ENCODE measurements around the gene ABL1.
"Not testable (repeated sequence)": the region's sequence is repeated elsewhere in the genome, so short reads cannot be mapped to it uniquely, and the experiment has no call there.

Gene ABL1

DNA sequence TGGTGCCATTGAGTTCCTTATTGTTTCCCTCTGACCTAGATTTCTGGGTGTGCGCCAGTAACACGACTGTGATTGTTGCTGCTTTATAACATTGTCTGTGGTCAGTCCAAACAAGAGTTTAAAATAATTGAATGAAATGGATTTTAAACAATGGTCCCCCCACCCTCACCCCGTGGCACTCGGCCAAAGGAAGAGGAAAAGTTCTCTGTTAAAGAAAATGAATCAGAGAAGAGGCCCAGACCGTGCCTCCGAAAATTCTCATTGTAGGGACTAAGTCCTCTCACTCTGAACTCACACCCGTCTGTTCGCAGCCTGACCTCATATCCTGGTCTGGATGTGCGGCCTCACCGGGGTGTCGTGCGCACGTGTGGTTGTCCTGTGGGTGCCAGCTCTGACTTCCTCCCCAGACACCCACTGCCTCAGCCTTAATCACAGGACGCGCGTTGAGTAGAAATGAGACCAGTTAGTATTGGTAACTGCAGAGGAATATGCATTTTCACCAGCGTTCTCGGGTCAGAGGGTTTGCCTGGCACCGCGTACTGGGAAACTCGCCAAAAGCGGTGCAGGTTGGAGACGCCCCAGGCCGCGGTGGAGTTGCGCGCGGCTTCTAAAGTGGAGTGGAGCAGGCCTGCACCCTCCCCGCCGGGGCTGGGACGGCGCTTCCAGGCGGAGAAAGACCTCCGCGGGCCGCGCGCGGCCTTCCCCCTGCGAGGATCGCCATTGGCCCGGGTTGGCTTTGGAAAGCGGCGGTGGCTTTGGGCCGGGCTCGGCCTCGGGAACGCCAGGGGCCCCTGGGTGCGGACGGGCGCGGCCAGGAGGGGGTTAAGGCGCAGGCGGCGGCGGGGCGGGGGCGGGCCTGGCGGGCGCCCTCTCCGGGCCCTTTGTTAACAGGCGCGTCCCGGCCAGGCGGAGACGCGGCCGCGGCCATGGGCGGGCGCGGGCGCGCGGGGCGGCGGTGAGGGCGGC lies at the start of gene ABL1:
TSS of gene ABL1 (plus strand) at position 884 of the 966 bp plus-strand sequence. CDS start 193 bp downstream, outside the sequence.
- DNase-seq (ENCODE audit: low read depth, low spot score): peak; percentile 85
- TF ChIP-seq, protein P1, sequence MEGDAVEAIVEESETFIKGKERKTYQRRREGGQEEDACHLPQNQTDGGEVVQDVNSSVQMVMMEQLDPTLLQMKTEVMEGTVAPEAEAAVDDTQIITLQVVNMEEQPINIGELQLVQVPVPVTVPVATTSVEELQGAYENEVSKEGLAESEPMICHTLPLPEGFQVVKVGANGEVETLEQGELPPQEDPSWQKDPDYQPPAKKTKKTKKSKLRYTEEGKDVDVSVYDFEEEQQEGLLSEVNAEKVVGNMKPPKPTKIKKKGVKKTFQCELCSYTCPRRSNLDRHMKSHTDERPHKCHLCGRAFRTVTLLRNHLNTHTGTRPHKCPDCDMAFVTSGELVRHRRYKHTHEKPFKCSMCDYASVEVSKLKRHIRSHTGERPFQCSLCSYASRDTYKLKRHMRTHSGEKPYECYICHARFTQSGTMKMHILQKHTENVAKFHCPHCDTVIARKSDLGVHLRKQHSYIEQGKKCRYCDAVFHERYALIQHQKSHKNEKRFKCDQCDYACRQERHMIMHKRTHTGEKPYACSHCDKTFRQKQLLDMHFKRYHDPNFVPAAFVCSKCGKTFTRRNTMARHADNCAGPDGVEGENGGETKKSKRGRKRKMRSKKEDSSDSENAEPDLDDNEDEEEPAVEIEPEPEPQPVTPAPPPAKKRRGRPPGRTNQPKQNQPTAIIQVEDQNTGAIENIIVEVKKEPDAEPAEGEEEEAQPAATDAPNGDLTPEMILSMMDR (IDR thresholded peaks at IDR 0.05; ENCODE audit: low read depth, low read length): no peak
- in situ Hi-C loops (cut with HindIII; ENCODE audit: low sequenced_read_pairs): no loop called here
- peak within 1 kb of the TSS; percentile 79 for H3K4me3 ChIP-seq (ENCODE audit: low read depth, low read length)

DNA sequence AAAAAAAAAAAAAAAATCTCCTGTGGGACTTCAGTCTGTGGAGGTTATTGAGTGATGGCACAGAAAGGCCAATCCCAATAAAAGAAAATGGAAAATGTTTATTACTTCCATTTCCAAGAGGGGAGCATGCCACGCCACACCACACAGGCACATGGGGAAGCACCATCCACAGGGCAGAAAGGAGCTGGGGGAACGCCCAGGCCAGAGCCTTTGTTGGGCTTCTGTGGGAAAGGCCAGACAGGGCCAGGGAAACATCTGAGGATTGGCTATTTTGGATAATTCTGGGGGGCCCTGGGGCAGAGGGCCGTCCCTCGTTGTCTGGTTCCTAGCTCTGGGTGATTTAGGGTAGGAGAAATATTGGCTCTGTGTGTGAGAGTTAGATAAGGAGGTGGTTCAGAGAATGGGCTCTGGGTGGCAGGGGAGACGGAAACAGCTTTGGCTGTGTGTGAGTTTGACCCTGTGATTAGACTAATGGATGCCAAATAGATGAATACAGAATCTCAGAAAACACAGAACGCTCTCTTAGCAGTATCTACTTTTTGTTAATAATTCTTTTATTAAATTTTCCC lies 49.0 kb upstream of the ABL1 start:
- TF ChIP-seq, protein P1 (IDR thresholded peaks at IDR 0.05; ENCODE audit: low read depth, low read length): no peak
- DNase-seq (ENCODE audit: low read depth, low spot score): no peak
- H3K4me3 ChIP-seq (ENCODE audit: low read depth, low read length): no peak overlapping the region
- in situ Hi-C loops (cut with HindIII; ENCODE audit: low sequenced_read_pairs): no loop called here

DNA sequence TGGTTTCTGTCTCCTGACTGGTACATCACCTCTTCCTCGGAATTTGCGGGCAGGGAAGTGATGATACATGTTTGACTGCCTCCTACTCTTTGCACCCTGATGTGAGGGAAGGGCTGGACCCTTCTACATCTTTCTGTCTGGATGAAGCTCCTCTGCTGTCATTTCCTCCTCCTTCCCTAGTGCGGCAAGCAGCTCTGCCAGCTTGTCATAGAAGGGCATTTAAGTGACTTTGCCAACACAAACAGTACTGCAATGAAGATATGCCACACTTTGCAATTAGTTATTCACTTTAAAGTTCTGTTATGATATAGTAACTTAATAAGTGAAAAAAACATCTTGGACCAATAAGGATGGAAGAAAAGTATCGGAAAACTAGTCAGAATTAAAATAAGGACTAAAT lies 48.5 kb upstream of the ABL1 start:
- TF ChIP-seq, protein P1 (IDR thresholded peaks at IDR 0.05; ENCODE audit: low read depth, low read length): no peak
- no peak for DNase-seq (ENCODE audit: low read depth, low spot score)
- H3K4me3 ChIP-seq (ENCODE audit: low read depth, low read length): no peak overlapping the region
- in situ Hi-C loops (cut with HindIII; ENCODE audit: low sequenced_read_pairs): no loop called here

DNA sequence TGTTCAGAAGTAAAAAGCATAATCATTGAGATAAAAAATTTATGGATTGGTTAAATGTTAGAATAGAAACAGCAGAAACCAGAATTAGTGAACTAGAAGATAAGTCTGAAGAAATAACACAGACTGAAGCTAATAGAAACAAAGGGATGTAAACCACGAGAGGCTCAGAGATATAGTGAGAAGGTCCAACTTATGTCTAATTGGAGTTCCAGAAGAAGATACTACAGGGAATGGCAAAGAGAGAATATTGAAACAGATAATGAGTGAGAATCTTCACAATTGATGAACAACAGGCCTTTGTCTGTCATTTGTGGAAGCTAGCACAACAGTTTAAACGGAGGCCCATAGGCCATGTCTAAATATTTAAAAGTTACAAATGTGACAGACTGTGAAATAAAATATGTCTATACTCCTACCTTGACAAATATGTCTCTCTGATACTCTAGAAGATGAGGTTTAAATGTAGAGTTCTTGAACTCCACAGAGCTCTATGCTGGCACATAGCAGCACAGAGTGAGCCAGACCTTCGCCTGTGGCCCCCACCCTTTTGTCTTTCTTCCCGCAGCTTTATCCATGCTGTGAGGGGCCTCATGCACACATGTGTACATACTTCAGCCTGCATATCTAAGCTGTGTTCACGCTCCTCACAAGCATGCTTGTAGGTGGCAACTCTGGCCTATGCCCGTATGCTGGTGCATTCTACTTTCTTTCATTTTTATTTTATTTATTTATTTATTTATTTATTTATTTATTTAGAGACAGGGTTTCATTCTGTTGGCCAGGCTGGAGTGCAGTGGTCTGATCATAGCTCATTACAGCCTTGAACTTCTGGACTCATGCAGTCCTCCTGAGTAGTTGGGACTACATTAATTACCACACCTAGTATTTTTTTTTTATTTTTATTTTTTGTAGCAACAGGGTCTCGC lies 45.0 kb upstream of the ABL1 start:
- no peak for DNase-seq (ENCODE audit: low read depth, low spot score)
- TF ChIP-seq, protein P1 (IDR thresholded peaks at IDR 0.05; ENCODE audit: low read depth, low read length): no peak
- H3K4me3 ChIP-seq (ENCODE audit: low read depth, low read length): no peak overlapping the region
- in situ Hi-C loops (cut with HindIII; ENCODE audit: low sequenced_read_pairs): no loop called here

DNA sequence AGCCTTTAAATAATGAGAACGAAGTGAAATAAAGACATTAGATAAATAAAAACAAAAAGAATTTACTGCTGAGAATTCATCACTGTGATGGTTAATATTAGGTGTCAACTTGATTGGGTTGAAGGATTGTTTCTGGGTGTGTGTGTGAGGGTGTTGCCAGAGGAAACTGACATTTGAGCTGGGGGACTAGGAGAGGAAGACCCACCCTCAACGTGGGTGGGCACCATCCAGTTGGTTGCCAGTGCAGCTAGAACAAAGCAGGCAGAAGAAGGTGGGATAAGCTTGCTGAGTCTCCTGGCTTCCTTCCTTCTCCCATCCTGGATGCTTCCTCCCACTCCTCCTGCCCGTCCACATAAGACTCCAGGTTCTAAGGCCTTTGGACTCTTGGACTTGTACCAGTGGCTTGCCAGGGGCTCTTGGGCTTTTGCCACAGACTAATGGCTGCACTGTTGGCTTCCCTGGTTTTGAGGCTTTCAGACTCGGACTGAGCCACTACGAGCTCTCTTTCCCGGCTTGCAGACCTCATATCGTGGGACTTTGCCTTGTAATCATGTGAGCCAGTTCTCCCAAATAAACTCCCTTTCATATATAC lies 43.7 kb upstream of the ABL1 start:
- no peak for DNase-seq (ENCODE audit: low read depth, low spot score)
- in situ Hi-C loops (cut with HindIII; ENCODE audit: low sequenced_read_pairs): no loop called here
- TF ChIP-seq, protein P1 (IDR thresholded peaks at IDR 0.05; ENCODE audit: low read depth, low read length): no peak
- no peak overlapping the region for H3K4me3 ChIP-seq (ENCODE audit: low read depth, low read length)

DNA sequence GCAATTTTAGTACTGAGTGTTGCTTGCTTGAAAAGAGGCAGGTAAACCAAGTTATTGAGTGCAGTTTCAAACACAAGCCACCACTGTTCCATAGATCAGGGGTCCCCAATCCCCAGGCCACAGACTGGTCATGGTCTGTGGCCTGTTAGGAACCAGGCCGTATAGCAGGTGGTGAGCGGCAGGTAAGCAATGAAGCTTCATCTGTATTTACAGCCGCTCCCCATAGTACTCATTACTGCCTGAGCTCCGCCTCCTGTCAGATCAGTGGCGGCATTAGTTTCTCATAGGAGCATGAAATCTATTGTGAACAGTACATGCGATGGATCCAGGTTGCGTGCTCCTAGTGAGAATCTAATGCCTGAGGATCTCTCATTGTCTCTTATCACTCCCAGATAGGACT lies 41.5 kb upstream of the ABL1 start:
- no peak overlapping the region for H3K4me3 ChIP-seq (ENCODE audit: low read depth, low read length)
- in situ Hi-C loops (cut with HindIII; ENCODE audit: low sequenced_read_pairs): no loop called here
- TF ChIP-seq, protein P1 (IDR thresholded peaks at IDR 0.05; ENCODE audit: low read depth, low read length): no peak
- DNase-seq (ENCODE audit: low read depth, low spot score): no peak

DNA sequence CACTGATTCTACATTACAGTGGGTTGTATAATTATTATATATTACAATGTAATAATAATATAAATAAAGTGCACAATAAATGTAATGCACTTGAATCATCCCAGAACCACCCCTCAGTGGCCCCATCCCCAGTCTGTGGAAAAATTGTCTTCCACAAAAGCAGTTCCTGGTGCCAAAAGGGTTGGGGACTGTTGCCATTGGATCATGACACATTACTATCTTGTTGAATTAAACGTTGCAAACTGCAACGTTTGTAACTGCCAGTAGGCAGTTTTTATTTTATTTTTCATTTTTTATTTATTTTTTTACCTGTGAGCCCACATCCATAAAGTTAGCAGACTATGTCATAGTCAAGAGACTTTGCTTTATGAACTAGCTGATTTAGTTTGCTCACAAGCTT lies 41.0 kb upstream of the ABL1 start:
- in situ Hi-C loops (cut with HindIII; ENCODE audit: low sequenced_read_pairs); H3K4me3 ChIP-seq (ENCODE audit: low read depth, low read length); DNase-seq (ENCODE audit: low read depth, low spot score): not testable (repeated sequence)

DNA sequence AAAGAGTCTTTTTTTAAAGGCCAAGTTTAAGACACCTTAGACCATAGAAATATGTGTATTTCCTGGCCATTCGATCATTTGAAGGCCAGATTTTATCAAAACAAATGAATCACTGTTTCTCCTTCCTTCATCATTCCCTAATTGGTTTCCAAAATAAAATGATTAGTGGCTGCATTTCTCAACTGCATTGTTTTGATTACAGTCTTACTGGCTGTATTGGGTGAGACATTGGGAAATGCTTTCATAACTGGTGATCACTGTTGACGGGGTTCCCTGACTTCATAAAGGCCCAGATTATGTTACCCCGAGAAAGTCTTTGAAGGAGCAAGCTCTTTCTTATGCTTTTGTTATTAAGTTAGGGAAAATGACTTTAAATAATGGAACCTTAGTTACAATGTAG lies 40.6 kb upstream of the ABL1 start:
- in situ Hi-C loops (cut with HindIII; ENCODE audit: low sequenced_read_pairs); H3K4me3 ChIP-seq (ENCODE audit: low read depth, low read length): not testable (repeated sequence)
- DNase-seq (ENCODE audit: low read depth, low spot score): peak; percentile 53

Measured in astrocyte of the spinal cord (primary cell).